ENCODE data around the gene PLD5. TPM values are rescaled to one million over a fixed set of nuclear protein-coding genes. Genes with fewer than 3 reads are reported as not detected.
"Not testable (repeated sequence)": the region's sequence is repeated elsewhere in the genome, so short reads cannot be mapped to it uniquely, and the experiment has no call there.

PLD5 gene
- total and polyA plus RNA-seq, 9 donors: 0.35 to 6.2 (median 1.1) TPM

DNA sequence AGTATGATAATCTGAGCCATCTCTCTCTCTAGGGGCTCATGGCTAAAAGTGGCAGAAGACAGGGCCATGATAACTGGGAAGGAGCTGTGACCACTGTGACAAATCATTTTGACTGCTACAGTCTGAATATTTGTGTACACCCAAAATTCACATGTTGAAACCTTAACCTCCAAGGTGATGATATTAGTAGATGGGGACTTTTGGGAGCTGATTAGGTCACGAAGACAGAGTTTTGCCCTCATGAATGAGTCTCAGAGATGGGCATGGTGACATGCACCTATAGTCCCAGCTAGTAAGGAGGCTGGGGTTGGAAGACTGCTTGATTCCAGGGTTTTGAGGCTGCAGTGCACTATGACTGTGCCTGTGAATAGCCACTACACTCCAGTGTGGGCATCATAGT lies 174.9 kb downstream of the PLD5 start:
- no peaks in the 10 kb centered on the region for H3K9me3 ChIP-seq
- no peak for TF ChIP-seq CTCF (IDR thresholded peaks at IDR 0.05)
- TF ChIP-seq POLR2A (IDR thresholded peaks at IDR 0.05): no peak
- TF ChIP-seq EP300 (IDR thresholded peaks at IDR 0.05): no peak
- H3K27ac ChIP-seq: no peak overlapping the region
- no peaks in the 10 kb centered on the region for H3K27me3 ChIP-seq
- H3K4me1 ChIP-seq (ENCODE audit: insufficient read depth): no peaks in the 10 kb centered on the region
- intact Hi-C loops (cut with DNase I): no loop called here
- no peak for DNase-seq
- no peak overlapping the region for H3K4me3 ChIP-seq
- no peaks in the 10 kb centered on the region for H3K36me3 ChIP-seq
- WGBS, 3 donors: 84 to 96% (median 91%) methylated on average over 1 of the region's 1 CpG

DNA sequence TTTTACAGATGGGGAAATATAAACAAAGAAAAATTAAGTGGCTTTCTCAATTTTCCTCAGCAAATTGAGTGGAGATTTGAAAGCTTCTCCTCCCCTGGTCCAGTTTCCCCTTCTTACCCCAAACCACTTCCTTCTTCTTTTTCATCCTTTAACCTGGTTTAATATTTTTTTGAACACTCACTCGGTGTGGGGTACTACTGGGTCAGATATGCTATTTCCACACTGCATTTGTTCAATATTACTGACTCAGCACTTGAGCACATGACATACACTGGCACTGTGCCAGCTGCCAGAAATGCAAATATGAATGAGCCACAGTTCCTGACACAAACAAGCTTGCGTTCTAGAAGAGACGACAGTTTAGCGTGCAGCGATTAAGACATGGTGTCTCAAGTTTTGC lies 193.6 kb downstream of the PLD5 start:
- DNase-seq; H3K27me3 ChIP-seq; H3K36me3 ChIP-seq; H3K9me3 ChIP-seq; intact Hi-C loops (cut with DNase I); H3K4me1 ChIP-seq (ENCODE audit: insufficient read depth); H3K4me3 ChIP-seq; H3K27ac ChIP-seq: not testable (repeated sequence)
- WGBS, 3 donors: 41 to 58% (median 53%) methylated on average over 5 of the region's 5 CpGs

DNA sequence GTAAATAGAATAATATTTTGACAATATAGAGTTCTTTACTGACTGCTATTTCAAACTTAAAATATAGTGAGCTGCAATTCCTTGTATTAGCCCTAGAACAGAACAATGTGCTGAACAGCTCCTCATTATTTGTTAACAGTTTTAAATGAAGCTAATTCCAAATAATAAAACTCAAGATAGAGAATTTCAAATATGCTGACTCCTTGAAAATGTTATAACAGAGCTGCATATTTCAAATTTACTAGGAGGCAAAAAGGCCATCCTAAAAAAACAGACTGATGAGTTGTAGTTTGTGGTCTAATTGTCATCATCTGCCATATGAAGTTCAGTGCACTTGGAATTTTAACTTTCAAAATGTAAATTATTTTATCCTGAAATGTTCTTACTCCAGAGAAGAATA lies 197.1 kb downstream of the PLD5 start:
- H3K4me3 ChIP-seq; H3K27ac ChIP-seq; DNase-seq; H3K27me3 ChIP-seq; H3K9me3 ChIP-seq; H3K36me3 ChIP-seq; H3K4me1 ChIP-seq (ENCODE audit: insufficient read depth): not testable (repeated sequence)
- intact Hi-C loops (cut with DNase I): loop anchor here in 1 of 4 donors (5.0 kb wide), 1 partner anchor 1515 kb away; no protein-coding TSS in a partner anchor

GRCh38 chr1:242321981-242322380 lies 202.5 kb downstream of the PLD5 start:
- H3K27ac ChIP-seq; H3K36me3 ChIP-seq; intact Hi-C loops (cut with DNase I); H3K9me3 ChIP-seq; H3K4me1 ChIP-seq (ENCODE audit: insufficient read depth); H3K27me3 ChIP-seq; DNase-seq; H3K4me3 ChIP-seq: not testable (repeated sequence)
- 70 to 79% (median 72%) methylated on average over 7 of the region's 7 CpGs for WGBS, 3 donors

DNA sequence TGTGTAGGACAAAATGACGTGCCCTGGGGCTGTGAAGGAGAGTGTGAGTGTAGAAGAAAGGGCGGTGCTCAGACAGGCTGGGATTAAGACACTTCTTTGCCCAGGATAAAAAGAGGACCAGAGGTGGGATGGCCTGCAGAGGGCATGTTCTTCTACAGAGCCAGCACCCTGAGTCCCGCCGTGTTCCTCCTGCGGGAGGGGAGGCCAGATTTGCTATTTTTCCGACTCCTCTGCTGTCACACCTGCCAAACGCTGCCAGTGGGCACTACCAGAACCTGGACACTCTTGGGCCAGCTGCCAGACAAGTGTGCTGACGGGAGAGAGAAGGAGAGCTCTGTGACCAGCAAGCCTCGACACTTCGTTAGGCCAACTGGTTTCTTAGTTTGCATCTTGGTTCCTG lies 206.4 kb downstream of the PLD5 start:
- intact Hi-C loops (cut with DNase I): no loop called here
- WGBS, 3 donors: 81 to 89% (median 81%) methylated on average over 10 of the region's 10 CpGs
- DNase-seq: no peak

DNA sequence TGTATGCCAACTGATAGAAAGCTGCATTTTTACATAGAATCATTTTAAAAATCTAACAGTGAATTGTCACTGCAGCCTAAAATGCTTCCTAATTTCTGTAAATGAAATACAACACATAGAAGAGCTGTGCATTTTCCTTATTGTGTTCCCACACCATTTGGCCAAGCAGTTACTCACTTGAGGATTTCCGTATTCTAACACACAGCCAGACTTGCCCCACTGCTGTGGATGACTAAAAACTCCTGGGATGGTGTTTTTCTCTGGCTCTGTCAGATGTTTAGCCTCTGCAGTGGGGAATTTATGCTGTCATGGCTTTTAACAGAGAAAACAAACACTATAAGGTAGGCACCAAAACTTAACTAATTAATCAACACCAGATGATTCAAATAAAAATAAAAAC lies 209.6 kb downstream of the PLD5 start:
- intact Hi-C loops (cut with DNase I); H3K27me3 ChIP-seq; H3K4me1 ChIP-seq (ENCODE audit: insufficient read depth); DNase-seq; H3K27ac ChIP-seq; H3K9me3 ChIP-seq; H3K36me3 ChIP-seq; H3K4me3 ChIP-seq: not testable (repeated sequence)
- 88 to 100% (median 94%) methylated on average over 1 of the region's 1 CpG for WGBS, 3 donors

More for the DNA sequence above, 206.4 kb downstream of the PLD5 start:
- no peaks in the 10 kb centered on the region for H3K4me1 ChIP-seq (ENCODE audit: insufficient read depth)
- no peaks in the 10 kb centered on the region for H3K9me3 ChIP-seq
- no peaks in the 10 kb centered on the region for H3K36me3 ChIP-seq
- H3K4me3 ChIP-seq: no peak overlapping the region
- no peak overlapping the region for H3K27ac ChIP-seq
- TF ChIP-seq EP300 (IDR thresholded peaks at IDR 0.05): no peak
- no peaks in the 10 kb centered on the region for H3K27me3 ChIP-seq

GRCh38 chr1:242314085-242314649 lies 210.3 kb downstream of the PLD5 start:
- DNase-seq; intact Hi-C loops (cut with DNase I): not testable (repeated sequence)

DNA sequence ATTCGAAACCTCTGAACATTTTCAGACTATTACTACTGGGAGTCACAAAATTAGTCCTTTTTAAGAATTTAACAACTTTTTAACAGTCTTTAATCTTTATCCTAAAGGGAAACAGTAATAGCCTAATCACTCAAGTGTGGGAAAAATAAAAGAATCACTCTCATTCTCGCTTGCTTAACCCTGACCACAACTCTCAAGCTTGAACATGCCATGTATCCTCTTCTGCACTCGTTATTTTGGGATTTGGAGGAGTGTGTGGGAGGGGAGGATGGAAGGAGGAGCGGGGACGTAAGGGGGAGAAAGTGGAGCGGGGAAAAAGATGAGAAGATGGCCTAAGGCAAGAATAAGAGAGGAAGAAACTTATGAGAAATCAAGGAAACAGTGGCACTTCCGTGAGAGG lies 215.8 kb downstream of the PLD5 start:
- H3K27me3 ChIP-seq; H3K4me3 ChIP-seq; DNase-seq; intact Hi-C loops (cut with DNase I); H3K4me1 ChIP-seq (ENCODE audit: insufficient read depth); H3K36me3 ChIP-seq; H3K27ac ChIP-seq; H3K9me3 ChIP-seq: not testable (repeated sequence)
- 37 to 46% (median 40%) methylated on average over 6 to 7 of the region's 7 CpGs for WGBS, 3 donors

More at GRCh38 chr1:242314085-242314649, 210.3 kb downstream of the PLD5 start:
- 59 to 67% (median 60%) methylated on average over 3 of the region's 3 CpGs for WGBS, 3 donors
- not testable (repeated sequence) for H3K4me3 ChIP-seq; H3K4me1 ChIP-seq (ENCODE audit: insufficient read depth); H3K9me3 ChIP-seq; H3K36me3 ChIP-seq; H3K27ac ChIP-seq; H3K27me3 ChIP-seq

GRCh38 chr1:242293781-242294180 lies 230.7 kb downstream of the PLD5 start:
- H3K27ac ChIP-seq; DNase-seq; intact Hi-C loops (cut with DNase I); H3K4me3 ChIP-seq; H3K27me3 ChIP-seq; H3K9me3 ChIP-seq; H3K36me3 ChIP-seq; H3K4me1 ChIP-seq (ENCODE audit: insufficient read depth): not testable (repeated sequence)
- WGBS, 3 donors: 90 to 93% (median 91%) methylated on average over 1 of the region's 1 CpG

- WGBS, 3 donors: 76 to 95% (median 95%) methylated on average over 3 of the region's 3 CpGs
- H3K27me3 ChIP-seq; H3K4me3 ChIP-seq; DNase-seq; H3K4me1 ChIP-seq (ENCODE audit: insufficient read depth); H3K36me3 ChIP-seq; H3K9me3 ChIP-seq; intact Hi-C loops (cut with DNase I); H3K27ac ChIP-seq: not testable (repeated sequence)
Measured at GRCh38 chr1:242288067-242288466, 236.4 kb downstream of the PLD5 start.

- H3K27me3 ChIP-seq; DNase-seq; H3K4me3 ChIP-seq; H3K9me3 ChIP-seq; H3K36me3 ChIP-seq; intact Hi-C loops (cut with DNase I); H3K4me1 ChIP-seq (ENCODE audit: insufficient read depth); H3K27ac ChIP-seq: not testable (repeated sequence)
- WGBS, 3 donors: 37 to 43% (median 37%) methylated on average over 5 of the region's 5 CpGs
Measured at GRCh38 chr1:242282758-242283485, 241.6 kb downstream of the PLD5 start.

Measured in ovary (tissue), 9 donors.